GM19240 (cell line): ENCODE measurements around the gene RPH3AL.
"Not testable (repeated sequence)": the region's sequence is repeated elsewhere in the genome, so short reads cannot be mapped to it uniquely, and the experiment has no call there.

Experiments
- DNase-seq: peaks from one replicate; pipeline ENCODE4 v3.0.0; 2011; ENCODE audit warnings: low spot score; ENCODE audit not compliant: insufficient read length

The RPH3AL gene

GRCh38 chr17:379531-380465 is 27.2 kb upstream of the RPH3AL start:
- no peak for DNase-seq

GRCh38 chr17:378068-378467 is 25.5 kb upstream of the RPH3AL start:
- no peak for DNase-seq

- DNase-seq, result no peak
Observed at GRCh38 chr17:376936-377863, 24.6 kb upstream of the RPH3AL start.

- DNase-seq, result no peak
Observed at GRCh38 chr17:373613-374230, 21.1 kb upstream of the RPH3AL start.

- DNase-seq, result no peak
Observed at GRCh38 chr17:372157-373152, 19.8 kb upstream of the RPH3AL start.

- DNase-seq, result no peak
Observed at GRCh38 chr17:371583-371982, 19.0 kb upstream of the RPH3AL start.

- not testable (repeated sequence) for DNase-seq
Observed at GRCh38 chr17:367656-368055, 15.0 kb upstream of the RPH3AL start.

- not testable (repeated sequence) for DNase-seq
Observed at GRCh38 chr17:366657-367615, 14.3 kb upstream of the RPH3AL start.

- DNase-seq, result no peak
Observed at GRCh38 chr17:364766-365165, 12.2 kb upstream of the RPH3AL start.

- DNase-seq, result no peak
Observed at GRCh38 chr17:364308-364707, 11.7 kb upstream of the RPH3AL start.

GRCh38 chr17:362721-363120 is 10.1 kb upstream of the RPH3AL start:
- DNase-seq, result no peak

- no peak for DNase-seq
Observed at GRCh38 chr17:360092-360750, 7.6 kb upstream of the RPH3AL start.

GRCh38 chr17:358491-359151 is 6.0 kb upstream of the RPH3AL start:
- DNase-seq, result no peak

GRCh38 chr17:357644-358043 is 5.0 kb upstream of the RPH3AL start:
- DNase-seq, result no peak

GRCh38 chr17:356671-357434 is 4.2 kb upstream of the RPH3AL start:
- DNase-seq, result no peak

GRCh38 chr17:354651-355556 is 2.3 kb upstream of the RPH3AL start:
- no peak for DNase-seq
